ENCODE measurements around the gene MAPK11. TPM values are rescaled to one million over a fixed set of nuclear protein-coding genes. Genes with fewer than 3 reads are reported as not detected.
A peak's percentile ranks its signal among the peaks of the same experiment; 100 is the strongest.

MAPK11 gene
- total and polyA plus RNA-seq, 9 of the 15 experiments (the other 6 are each of a cell fraction or from before 2014, with no cell fraction given), result 0.06 to 14.6 (median 5.3) TPM

GRCh38 chr22:50318698-50319411, 48.7 kb upstream of the MAPK11 start (continued):
- TF ChIP-seq ZNF518B (CRISPR knock-in tag; IDR thresholded peaks at IDR 0.05) (no peak), SPI1 (IDR thresholded peaks at IDR 0.05; ENCODE audit: borderline replicate concordance, low read depth, low read length) (no peak), PYGO2 (tag; IDR thresholded peaks at IDR 0.05) (no peak), PPARD (CRISPR knock-in tag; IDR thresholded peaks at IDR 0.05) (no peak), REST (IDR thresholded peaks at IDR 0.05; ENCODE audit: borderline replicate concordance) (no peak), REST (CRISPR knock-in tag; IDR thresholded peaks at IDR 0.05; ENCODE audit: low read depth) (no peak), PTTG1 (tag; IDR thresholded peaks at IDR 0.05; ENCODE audit: low read depth) (no peak), ZNF764 (CRISPR knock-in tag; IDR thresholded peaks at IDR 0.05; ENCODE audit: low read depth) (no peak), ZNF592 (IDR thresholded peaks at IDR 0.05) (no peak; the same call in 1 of the 2 replicates), CHCHD3 (CRISPR knock-in tag; IDR thresholded peaks at IDR 0.05) (no peak), KLF16 (IDR thresholded peaks at IDR 0.05) (peak; percentile 56; the same call in 1 of the 2 replicates)

All from K562 (cell line).